Diencephalon (tissue), 1 donor: ENCODE results near the gene DUSP6. TPM values are rescaled to one million over a fixed set of nuclear protein-coding genes. Genes with fewer than 3 reads are reported as not detected.

Source experiments
- small RNA-seq: library from RNA; depleted of rRNA; stranded (forward); fragments of <200 nt; gene quantifications from one replicate; pipeline ENCODE3, GENCODE V24; 2014
- total RNA-seq: library from RNA; depleted of rRNA; stranded (reverse); fragments of >200 nt; gene quantifications from one replicate; pipeline ENCODE4 v1.2.3, GENCODE V29; 2014

Gene DUSP6
- total RNA-seq, result 55.8 TPM

GRCh38 chr12:89352492-89353187 lies at the start of gene DUSP6:
DUSP6 (minus strand) TSS chr12:89352501; CDS start chr12:89352039, 462 bp downstream.

Small RNA genes within 50 kb of the gene (small RNA-seq; reads per million reads assigned to genes)
- gene MRPS6P4, result not detected

Other genes starting within 250 kb of the DUSP6 start
- gene GALNT4, start 172.3 kb upstream of the DUSP6 start, total RNA-seq, result 5.8 TPM
- gene POC1B, start 173.5 kb upstream of the DUSP6 start, total RNA-seq, result 70.8 TPM